Keratinocyte (primary cell): ENCODE results near the gene ADAM21.
"Not testable (repeated sequence)": the region's sequence is repeated elsewhere in the genome, so short reads cannot be mapped to it uniquely, and the experiment has no call there.

Experiments
- CTCF ChIP-seq, 3 experiments: IDR thresholded peaks in 1 of 3; conservative IDR thresholded peaks in 1 of 3; optimal IDR thresholded peaks in 1 of 3; 2 replicates in 2 of 3; 3 replicates in 1 of 3; pipeline versions ENCODE3 to v1.5.1; 2011; ENCODE audit warnings: low read length in 3 of 3, mild to moderate bottlenecking in 3 of 3, moderate library complexity in 2 of 3, control low read depth in 1 of 3, inconsistent platforms in 1 of 3; ENCODE audit not compliant: insufficient read depth in 2 of 3; ENCODE audit errors: extremely low read depth in 1 of 3
- EZH2 ChIP-seq: IDR thresholded peaks from one replicate; pipeline ENCODE4 v1.6.1; 2012; ENCODE audit warnings: inconsistent platforms, mild to moderate bottlenecking, low read length, moderate library complexity

GRCh38 chr14:70475459-70475858 is 23.5 kb downstream of the ADAM21 start:
- TF ChIP-seq CTCF (optimal IDR thresholded peaks at IDR 0.05 in 1 of 3, IDR thresholded peaks at IDR 0.05 in 1 of 3, conservative IDR thresholded peaks at IDR 0.05 in 1 of 3; ENCODE audit: extremely low read depth in 1 of 3, insufficient read depth in 2 of 3, low read length in 3 of 3); EZH2: not testable (repeated sequence)
